RKO (cell line): ENCODE data around the gene CMSS1.
"Not testable (repeated sequence)": the region's sequence is repeated elsewhere in the genome, so short reads cannot be mapped to it uniquely, and the experiment has no call there.

Source experiments
- DNase-seq: peaks from one replicate; pipeline ENCODE4 v3.0.0-alpha.2; 2016; ENCODE audit warnings: low spot score

The CMSS1 gene

DNA sequence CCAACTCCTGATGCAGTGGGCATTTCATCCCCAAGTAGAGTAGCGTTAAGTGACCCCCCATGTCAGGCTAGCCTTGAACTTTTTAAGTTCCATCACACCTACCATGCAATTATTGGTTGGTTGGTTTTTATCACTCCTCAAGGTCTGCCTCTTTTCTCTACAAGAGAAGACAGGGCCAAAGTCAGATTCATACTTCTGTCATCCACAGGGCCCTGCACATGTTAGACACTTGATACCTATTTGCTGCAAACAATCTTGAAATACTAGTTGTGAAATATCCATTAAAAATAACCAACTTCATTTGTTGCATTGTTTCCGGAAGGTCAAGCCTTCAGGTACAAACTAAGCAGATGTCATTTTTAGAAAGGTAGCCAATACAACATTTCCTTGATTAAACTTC, 1.2 kb downstream of the CMSS1 start:
- DNase-seq: peak; percentile 17

DNA sequence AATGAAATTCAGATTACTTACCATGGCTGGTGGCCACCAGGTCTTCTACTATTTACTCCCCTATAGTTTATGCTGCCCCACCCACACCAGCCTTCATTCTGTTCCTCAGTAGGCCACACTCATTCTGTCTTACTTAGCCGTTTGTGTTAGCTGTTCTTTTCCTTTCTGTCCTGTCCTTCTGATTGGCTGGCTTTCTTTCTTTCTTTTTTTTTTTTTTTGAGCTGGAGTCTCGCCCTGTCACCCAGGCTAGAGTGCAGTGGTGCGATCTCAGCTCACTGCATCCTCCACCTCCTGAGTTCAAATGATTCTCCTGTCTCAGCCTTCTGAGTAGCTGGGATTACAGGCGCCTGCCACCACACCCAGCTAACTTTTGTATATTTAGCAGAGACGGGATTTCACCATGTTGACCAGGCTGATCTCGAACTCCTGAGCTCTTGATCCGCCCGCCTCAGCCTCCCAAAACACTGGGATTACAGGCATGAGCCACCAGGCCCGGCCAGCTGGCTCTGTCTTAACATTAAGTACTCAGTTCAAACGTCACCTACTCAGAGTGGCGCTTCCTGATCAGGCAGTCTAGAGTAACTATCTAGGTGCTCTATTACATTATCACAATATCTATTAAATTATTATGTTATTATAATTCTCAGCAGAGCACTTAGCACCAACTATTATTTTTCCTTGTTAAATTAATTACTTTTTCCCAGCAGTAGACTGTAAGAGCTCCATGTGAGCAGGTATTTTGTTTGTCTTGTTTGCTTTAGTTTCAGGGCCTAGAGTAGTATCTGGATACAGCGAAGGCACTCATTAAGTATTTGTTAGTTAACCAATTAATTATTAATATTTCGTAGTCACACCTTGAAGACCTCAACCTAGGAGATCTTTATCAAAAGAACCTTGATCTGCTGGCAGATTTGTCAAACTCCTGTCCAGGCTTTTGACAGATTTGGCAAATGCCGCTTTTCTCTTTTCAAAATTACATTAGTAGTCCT, 6.4 kb downstream of the CMSS1 start:
- DNase-seq: no peak

DNA sequence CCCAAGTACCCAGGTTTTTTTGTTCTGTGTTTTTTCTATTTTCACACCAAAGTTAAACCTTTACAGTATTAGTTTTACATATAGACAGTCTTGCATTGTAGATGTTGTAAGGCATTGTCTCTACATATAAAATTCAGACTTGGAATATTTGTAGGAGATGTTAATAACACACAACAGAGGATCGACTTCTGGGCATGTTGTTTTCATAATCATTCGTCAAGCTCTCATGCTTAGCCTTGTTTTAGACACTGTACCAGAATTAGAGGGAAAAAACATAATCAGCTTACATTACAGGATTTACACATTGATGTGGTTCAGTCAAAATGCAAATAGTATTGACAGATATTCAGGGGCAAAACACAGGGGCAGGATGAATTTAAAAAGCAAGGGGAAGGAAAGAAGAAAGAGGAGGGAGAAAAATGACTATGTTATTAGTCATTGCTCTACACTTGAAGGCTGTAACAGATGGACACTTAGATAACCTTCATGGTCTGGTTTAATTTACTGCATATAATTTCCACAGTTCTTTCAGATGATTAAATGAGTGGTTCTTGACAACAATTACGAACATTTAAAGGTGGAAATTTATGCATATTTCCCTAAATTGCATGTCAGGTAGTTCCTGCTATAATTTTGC, 7.5 kb downstream of the CMSS1 start:
- peak; percentile 20 for DNase-seq

DNA sequence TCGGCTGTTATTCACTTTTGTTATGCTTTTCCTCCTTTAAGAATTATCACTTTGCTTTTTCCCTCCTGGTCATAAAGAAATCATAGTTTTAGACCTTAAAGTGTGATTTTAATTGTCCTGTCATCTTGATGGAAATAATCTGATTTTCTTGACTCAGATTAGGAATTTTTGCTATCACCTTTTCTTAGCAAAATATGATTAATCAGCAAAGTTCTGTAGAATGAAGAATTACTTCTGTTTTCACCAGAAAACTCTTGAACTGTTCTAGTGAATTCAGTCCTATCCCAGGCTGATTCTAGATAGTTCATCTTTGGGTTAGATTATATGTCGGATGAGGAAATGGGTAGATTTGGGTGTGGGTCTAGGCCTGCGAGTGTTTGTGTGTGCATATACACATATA, 12.2 kb downstream of the CMSS1 start:
- no peak for DNase-seq

DNA sequence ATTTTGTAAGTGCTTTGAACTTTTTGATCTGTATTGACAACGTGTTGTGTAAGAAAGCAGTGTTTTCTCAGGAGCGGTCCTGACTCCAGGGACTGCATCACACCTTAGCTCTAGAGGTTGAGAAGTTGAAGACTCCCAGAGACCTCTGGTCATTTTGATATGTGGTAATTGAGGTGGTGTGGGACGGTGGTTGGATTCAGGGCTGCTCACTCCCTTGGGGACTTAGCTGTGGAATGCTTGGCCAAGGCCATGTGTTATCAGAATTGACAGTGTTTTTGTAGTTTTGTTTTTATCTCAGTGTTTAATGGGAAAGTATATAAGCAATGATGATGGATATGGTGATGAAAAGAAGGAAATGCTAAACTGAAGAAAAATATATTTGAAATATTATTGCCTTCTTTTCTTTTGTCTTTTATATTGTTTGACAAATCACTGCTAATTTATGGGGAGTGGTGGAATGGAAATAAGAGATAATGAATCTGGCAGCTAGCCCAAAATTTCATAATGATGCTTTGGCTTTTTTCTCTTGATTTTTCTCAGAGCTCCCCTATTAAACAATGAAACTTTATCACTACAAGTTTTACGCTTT, 16.0 kb downstream of the CMSS1 start:
- no peak for DNase-seq

DNA sequence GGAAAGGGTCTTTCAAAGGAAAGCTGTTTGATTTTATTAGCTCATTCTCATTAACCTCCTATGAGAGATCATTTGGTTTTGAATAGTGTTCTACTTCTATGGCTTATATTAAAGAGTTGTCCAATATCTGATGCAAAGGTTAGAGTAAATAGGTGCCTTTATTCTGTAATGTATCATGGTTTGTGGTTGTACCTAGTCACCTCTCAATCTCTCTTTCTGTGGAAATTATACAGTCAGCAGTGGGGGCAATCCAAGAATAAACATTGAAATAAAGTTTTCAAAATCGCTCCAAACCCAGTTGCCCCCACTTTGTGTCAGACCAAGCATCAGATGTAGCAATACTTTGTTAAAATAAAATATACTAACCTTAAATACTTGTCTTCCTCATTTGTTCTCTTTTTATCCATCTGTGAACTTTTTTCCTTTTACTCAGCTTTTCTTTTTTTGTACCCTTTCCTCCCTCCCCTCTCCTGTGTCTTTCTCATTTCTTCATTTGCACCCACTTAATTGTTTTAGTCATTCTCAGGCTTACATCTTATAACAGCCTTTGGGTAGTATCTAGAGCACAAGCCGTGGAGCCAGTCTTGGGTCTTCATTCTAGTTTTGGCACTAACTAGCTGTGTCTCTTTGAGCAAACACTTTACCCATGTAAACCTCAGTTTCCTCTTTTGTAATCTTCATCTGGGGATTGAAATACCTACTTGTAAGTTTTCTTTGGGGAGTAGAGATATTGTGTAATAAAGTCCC, 16.7 kb downstream of the CMSS1 start:
- DNase-seq: no peak

DNA sequence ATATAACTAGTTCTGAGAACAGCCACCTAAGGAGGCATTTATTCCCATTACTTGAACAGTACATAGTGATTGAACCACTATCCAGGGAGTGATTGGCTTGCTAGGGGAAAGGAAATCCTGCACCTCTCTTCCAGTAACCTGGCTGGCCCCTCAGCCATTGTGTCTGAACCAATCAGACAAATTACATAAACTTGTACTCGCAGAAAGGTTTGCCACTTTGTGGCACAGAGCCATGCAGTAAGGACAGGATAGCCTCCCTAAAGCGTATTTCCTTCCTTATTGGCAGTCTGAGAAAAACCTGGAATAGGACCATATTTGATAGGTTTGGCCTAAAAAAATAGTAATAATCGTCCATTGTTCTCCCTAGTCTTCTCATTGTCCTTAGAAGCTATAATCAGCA, 19.0 kb downstream of the CMSS1 start:
- DNase-seq: no peak

DNA sequence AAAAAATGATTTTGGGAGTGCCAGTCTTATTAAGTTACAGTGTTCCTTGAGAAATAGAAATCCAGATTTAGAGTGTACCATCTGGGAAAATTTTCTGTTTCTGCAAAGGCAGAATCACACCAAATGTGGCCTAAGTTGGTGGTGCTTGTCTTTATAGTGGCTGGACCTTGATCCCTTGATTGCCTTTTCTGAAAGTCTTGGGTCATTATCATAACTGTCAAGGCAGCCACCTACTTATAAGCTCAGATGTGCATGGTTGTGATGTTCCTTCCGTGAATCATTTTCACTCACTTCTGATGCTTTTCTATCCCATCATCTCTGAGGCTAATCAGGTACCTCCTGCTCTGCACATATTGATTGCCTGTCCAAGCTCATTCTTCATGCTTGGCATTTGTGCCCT, 20.1 kb downstream of the CMSS1 start:
- DNase-seq: no peak

DNA sequence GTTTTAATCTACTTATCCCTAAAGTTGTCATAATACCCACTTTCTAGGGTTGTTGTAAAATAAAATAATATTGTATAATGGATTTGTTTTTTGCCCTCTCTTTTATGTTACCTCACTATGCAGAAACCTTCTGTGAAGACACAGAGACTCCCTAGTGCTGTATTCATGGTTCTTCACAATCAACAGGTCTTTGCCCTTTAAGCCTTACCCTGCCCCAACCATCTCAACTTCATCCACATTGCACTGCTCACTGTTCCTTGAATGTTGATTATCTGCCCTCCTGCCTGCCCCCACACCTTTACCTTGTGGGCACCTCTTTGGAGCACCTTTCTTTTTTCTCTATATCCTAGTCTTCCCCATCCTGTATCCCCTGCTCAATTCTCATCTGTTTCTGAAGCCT, 21.1 kb downstream of the CMSS1 start:
- no peak for DNase-seq

DNA sequence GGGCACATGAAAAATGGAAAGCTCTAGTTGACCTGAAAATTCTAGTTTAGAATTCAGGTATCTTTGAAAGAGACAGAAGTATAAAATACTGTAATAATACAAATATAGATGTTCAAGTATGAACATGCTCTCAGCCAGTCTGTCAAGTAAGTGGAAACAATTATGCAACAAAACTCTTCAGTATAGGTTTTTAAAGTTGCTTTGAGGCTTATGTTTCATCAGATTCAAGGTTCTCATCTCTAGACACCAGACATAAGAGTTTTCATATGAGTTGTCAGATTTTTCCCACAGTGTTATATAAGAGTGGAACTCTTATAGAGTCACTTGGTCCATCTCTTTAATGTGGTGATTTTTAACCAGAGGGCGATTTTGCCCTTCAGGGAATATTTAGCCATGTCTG, 22.0 kb downstream of the CMSS1 start:
- DNase-seq: no peak

DNA sequence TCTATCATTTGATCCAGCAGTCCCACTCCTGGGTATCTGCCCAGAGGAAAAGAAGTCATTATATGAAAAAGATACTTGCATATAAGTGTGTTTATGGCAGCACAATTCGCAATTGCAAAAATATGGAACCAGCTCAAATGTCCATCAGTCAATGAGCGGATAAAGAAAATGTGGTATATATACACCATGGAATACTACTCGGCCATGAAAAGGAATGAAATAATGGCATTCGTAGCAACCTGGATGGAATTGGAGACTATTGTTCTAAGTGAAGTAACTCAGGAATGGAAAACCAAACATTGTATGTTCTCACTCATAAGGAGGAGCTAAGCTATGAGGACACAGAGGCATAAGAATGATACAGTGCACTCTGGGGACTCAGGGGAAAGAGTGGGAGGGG, 24.3 kb downstream of the CMSS1 start:
- not testable (repeated sequence) for DNase-seq

DNA sequence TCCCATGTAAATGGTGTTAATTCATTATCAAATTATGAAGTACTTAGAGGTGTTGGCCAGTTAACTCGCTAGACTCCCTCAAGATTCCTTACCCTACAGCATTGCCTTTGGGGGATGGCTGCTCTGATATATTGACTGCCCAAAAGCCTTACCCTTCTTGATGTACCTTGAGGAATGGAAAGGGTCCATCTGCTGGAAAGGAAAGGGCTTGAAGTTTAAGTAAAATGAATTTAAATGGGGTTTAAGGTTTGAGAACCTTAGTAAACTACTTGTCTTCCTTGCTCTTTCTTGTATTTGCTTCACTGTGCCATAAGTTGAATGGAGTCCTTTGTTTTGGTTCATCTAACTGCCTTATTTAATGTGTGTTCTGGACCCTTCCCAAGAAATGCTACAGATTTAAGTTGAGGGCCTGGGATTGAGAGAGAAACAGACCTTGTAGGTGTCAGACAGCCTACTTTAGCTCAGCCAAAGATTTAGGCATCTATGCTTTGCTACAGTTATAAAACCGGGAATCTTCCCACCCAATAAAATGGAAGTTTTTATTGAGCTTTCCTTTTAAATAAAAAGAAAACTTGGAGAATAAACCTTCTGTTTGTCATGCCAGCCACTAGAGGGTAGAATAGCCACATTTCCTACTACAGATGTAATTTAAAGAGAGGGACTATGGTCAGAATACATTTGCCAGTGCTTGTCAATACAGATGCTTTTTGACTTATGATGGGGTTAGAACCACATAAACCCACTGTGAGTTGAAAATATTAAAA, 25.3 kb downstream of the CMSS1 start:
- peak; percentile 68 for DNase-seq

DNA sequence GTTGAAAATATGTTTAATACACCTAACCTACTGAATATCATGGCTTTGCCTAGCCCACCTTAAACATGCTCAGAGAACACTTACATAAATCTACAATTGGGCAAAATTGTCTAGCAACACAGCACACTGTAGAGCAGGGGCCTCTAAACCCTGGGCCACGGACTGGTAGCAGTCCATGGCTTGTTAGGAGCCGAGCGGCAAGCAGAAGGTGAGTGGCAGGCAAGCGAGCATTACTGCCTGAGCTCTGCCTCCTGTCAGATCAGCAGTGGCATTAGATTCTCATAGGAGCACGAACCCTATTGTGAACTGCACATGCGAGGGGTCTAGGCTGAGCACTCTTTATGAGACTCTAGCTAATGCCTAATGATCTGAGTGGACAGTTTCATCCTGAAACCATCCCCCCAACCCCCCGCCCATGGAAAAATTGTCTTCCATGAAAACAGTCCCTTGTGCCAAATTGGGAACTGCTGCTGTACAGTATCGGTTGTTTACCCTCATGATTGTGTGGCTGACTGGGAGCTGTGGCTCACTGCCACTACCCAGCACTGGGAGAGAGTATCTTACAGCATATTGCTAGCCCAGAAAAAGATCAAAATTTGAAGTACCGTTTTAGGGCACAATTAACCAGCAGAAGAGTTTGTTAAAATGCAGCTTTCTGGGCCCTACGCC, 26.1 kb downstream of the CMSS1 start:
- DNase-seq: no peak

DNA sequence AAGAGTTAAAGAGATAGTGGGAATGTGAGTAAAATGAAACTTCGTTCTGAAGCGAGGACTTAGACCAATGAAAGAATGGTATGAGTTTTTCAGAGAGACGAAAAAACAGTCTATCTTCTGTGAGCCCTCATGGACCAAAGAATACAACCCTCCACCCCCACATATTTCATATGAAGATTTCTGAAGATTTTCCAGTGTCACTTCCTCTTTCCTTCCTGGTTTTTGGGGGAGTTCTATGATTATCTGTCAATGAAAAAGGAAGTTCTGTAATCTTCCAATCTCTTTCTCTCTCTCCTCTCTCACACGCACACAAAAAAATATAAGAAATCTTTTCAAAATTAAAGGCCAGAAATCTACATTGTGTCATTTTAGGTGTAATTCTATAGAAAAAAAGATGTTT, 27.7 kb downstream of the CMSS1 start:
- DNase-seq: no peak

DNA sequence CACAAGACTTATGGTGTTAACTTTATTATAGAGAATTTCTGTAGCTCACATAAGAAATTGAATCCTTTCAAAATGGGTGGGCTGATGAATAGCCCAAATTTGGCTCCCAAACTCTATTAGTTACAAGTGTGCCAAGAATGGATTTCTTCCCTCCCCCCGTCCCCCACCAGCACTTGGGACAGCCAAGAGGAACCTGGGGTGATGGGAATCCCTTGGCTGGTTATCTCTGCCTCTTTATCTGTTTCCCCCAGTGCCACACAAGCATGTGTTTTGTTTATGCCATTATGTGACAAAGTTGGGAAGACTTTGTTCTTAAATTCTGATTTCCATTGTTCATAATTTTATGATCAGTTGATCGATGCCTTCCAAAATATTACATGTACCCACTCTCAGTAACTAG, 28.3 kb downstream of the CMSS1 start:
- no peak for DNase-seq

DNA sequence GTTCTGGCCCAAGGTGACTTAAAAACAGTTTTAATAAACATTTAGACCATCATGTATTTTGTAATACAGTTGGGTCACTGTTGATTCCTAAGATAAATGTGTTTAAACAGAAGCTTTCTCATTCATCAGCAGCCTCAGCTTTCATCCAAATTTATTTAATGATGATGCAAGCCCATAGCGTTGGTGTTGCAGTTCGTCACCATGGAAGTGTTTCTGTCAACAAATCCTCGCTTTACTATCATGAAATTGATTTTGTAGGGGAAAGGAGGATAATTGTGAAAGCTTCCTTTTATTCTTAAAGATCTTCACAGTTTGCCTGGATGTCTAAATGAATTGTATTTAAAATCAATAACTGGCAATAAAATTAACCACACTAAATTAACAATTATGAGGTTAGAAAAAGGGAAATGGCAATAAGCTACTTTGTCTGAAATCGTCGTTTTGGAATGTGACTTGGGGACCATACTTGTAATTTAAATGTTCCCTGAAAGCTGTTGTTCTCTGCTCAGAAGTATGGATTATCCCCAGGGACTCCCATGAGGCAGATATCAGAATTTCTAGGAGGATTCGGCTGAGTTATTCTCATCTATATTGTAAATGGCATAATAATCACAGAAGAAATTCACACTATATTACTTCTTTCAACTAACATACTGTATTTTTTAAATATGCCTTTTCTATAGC, 29.0 kb downstream of the CMSS1 start:
- DNase-seq: no peak

DNA sequence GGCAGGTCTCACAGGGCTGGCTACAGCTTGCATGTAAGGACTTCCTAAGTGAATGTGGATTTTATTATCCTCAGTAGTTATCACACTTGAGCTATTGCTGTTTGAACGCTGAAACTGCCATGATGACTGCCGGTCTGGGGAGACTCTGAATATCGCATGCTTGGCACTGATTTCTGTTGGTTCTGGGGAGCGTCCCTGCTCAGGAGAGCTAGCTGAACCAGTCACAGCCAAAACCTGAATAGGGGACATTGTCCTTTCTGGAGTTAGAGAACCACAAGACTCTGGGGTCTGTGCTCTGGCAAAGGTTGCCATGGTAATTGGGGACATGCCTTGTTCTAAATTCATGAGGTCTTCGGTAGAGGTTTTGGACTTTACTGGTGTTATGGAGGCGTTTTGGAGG, 30.8 kb downstream of the CMSS1 start:
- DNase-seq: no peak

DNA sequence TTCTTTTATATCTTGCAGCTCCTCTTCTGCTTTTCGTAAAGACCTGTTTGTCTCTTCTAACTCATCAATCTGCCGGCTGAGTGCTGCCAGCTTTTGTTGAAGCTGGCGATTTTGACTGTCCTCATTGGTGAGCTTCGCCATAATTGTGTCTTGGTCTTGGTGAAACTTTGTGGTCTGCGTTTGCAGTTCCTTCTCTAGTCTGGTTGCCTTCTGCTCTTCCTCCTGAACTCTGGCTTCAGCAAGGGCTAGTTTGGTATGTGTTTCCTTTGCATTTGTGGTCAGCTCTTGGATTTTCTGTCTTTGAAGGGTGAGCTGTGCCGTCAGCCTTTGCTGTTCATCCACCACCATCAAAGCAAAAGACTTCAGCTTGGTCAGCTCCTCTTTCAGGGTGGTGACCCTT, 32.9 kb downstream of the CMSS1 start:
- no peak for DNase-seq

DNA sequence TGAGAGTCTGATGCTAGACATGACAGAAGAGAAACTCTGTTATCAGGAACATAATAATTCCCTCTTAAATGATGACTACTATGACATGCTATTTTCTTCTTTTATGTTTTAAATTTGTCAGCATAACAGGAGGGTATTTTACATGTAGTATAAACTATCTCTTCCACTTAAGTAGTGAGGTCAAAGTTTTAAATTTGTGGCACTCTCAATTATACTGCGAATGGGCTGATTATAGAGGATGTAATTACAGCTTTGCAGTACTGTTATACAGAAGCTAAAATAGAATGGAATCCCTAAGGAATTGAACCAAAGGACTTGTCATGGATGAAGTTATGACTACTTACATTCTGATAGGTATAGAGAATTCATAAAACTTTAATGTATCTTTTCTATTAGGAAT, 34.3 kb downstream of the CMSS1 start:
- DNase-seq: no peak

DNA sequence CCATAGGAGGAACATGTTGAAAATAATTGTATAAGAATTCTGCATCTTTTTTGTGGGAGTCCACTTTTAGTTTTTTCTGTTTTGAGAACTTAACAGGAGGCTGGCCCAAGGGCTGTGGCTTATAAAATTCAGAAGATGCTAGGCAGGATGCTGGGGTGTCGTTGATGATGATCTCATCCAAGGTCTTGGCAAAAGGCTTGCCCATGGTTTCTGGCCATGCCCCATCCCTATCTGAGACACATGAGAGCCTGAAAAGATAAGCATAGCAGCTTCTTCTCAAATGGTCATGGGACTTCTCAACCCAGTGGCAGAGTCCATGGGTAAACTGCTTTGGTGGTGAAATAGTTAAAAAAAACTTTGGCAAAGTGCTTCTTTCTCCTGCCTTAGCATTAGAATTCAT, 35.2 kb downstream of the CMSS1 start:
- DNase-seq: no peak
